Mesenteric fat pad (tissue), 1 donor: ENCODE measurements around the gene AACS. TPM values are rescaled to one million over a fixed set of nuclear protein-coding genes. Genes with fewer than 3 reads are reported as not detected.
"Not testable (repeated sequence)": the region's sequence is repeated elsewhere in the genome, so short reads cannot be mapped to it uniquely, and the experiment has no call there.

Experiments
- DNase-seq: peaks from one replicate; pipeline ENCODE4 v3.0.0-alpha.2; 2020; ENCODE audit warnings: low spot score
- total RNA-seq: library from RNA; stranded (reverse); fragmentation: NEBNext Ultra II Directional; extraction: Animal tissue kit (Norgen Biotek cat#: 25700); gene quantifications from one replicate; pipeline ENCODE4 v1.2.1, GENCODE V29; 2021
- donor health status: DM: yes; HTN: yes; CAD: no.

AACS gene
- total RNA-seq, 1 donor from 2014 or later = 37.8 TPM

- no peak for DNase-seq
Measured at GRCh38 chr12:125121106-125121505, 55.9 kb downstream of the AACS start.

- no peak for DNase-seq
Measured at GRCh38 chr12:125122668-125123067, 57.4 kb downstream of the AACS start.

- no peak for DNase-seq
Measured at GRCh38 chr12:125124320-125124966, 59.2 kb downstream of the AACS start.

- no peak for DNase-seq
Measured at GRCh38 chr12:125125271-125125670, 60.0 kb downstream of the AACS start.

- DNase-seq = no peak
Measured at GRCh38 chr12:125128439-125129178, 63.4 kb downstream of the AACS start.

GRCh38 chr12:125129179-125129571, 63.9 kb downstream of the AACS start:
- DNase-seq = no peak

- no peak for DNase-seq
Measured at GRCh38 chr12:125129591-125130255, 64.5 kb downstream of the AACS start.

GRCh38 chr12:125131958-125132357, 66.7 kb downstream of the AACS start:
- DNase-seq = no peak

GRCh38 chr12:125132698-125133400, 67.6 kb downstream of the AACS start:
- DNase-seq = no peak

- DNase-seq = no peak
Measured at GRCh38 chr12:125133616-125134015, 68.4 kb downstream of the AACS start.

GRCh38 chr12:125134576-125134975, 69.3 kb downstream of the AACS start:
- DNase-seq = no peak

- no peak for DNase-seq
Measured at GRCh38 chr12:125135906-125136305, 70.7 kb downstream of the AACS start.

- no peak for DNase-seq
Measured at GRCh38 chr12:125136702-125137101, 71.5 kb downstream of the AACS start.

- no peak for DNase-seq
Measured at GRCh38 chr12:125137766-125138344, 72.6 kb downstream of the AACS start.

GRCh38 chr12:125140279-125141209, 75.3 kb downstream of the AACS start:
- no peak for DNase-seq

GRCh38 chr12:125141210-125141573, 76.0 kb downstream of the AACS start:
- DNase-seq = not testable (repeated sequence)

GRCh38 chr12:125142601-125143000, 77.4 kb downstream of the AACS start:
- DNase-seq = no peak

GRCh38 chr12:125143491-125143890, 78.3 kb downstream of the AACS start:
- DNase-seq = no peak

GRCh38 chr12:125145196-125145595, 80.0 kb downstream of the AACS start:
- no peak for DNase-seq

- no peak for DNase-seq
Measured at GRCh38 chr12:125148316-125148715, 83.1 kb downstream of the AACS start.
